Measurements from ENCODE around the gene PLA2R1.
A peak's percentile ranks its signal among the peaks of the same experiment; 100 is the strongest.

PLA2R1 gene

GRCh38 chr2:160104115-160104514 lies 41.7 kb upstream of the PLA2R1 start:
- no peak overlapping the region for H3K4me3 ChIP-seq (ENCODE audit: low read depth, low read length)
- TF ChIP-seq CTCF (conservative IDR thresholded peaks at IDR 0.05; ENCODE audit: low read depth, low read length), result no peak
- peak; percentile 48 for DNase-seq (ENCODE audit: low read depth)

- no peak overlapping the region for H3K4me3 ChIP-seq (ENCODE audit: low read depth, low read length)
- no peak for TF ChIP-seq CTCF (conservative IDR thresholded peaks at IDR 0.05; ENCODE audit: low read depth, low read length)
- no peak for DNase-seq (ENCODE audit: low read depth)
These were observed 34.9 kb upstream of the PLA2R1 start for GRCh38 chr2:160097326-160097725.

- no peak overlapping the region for H3K4me3 ChIP-seq (ENCODE audit: low read depth, low read length)
- no peak for DNase-seq (ENCODE audit: low read depth)
- TF ChIP-seq CTCF (conservative IDR thresholded peaks at IDR 0.05; ENCODE audit: low read depth, low read length), result no peak
These were observed 34.0 kb upstream of the PLA2R1 start for GRCh38 chr2:160096409-160096808.

- DNase-seq (ENCODE audit: low read depth), result no peak
- no peak overlapping the region for H3K4me3 ChIP-seq (ENCODE audit: low read depth, low read length)
- no peak for TF ChIP-seq CTCF (conservative IDR thresholded peaks at IDR 0.05; ENCODE audit: low read depth, low read length)
These were observed 30.0 kb upstream of the PLA2R1 start for GRCh38 chr2:160092445-160092844.

GRCh38 chr2:160091381-160091780 lies 29.0 kb upstream of the PLA2R1 start:
- H3K4me3 ChIP-seq (ENCODE audit: low read depth, low read length), result no peak overlapping the region
- TF ChIP-seq CTCF (conservative IDR thresholded peaks at IDR 0.05; ENCODE audit: low read depth, low read length), result no peak
- DNase-seq (ENCODE audit: low read depth), result peak; percentile 26

GRCh38 chr2:160087854-160088745 lies 25.7 kb upstream of the PLA2R1 start:
- H3K4me3 ChIP-seq (ENCODE audit: low read depth, low read length), result no peak overlapping the region
- TF ChIP-seq CTCF (conservative IDR thresholded peaks at IDR 0.05; ENCODE audit: low read depth, low read length), result peak; percentile 28
- peak; percentile 33 for DNase-seq (ENCODE audit: low read depth)

- H3K4me3 ChIP-seq (ENCODE audit: low read depth, low read length), result no peak overlapping the region
- no peak for DNase-seq (ENCODE audit: low read depth)
- peak; percentile 4 for TF ChIP-seq CTCF (conservative IDR thresholded peaks at IDR 0.05; ENCODE audit: low read depth, low read length)
These were observed 23.2 kb upstream of the PLA2R1 start for GRCh38 chr2:160085662-160086061.
